ENCODE data around the gene KCNAB2.

The KCNAB2 gene

GRCh38 chr1:6085666-6086065 is 40.0 kb downstream of the KCNAB2 start:
- no peak for DNase-seq

DNA sequence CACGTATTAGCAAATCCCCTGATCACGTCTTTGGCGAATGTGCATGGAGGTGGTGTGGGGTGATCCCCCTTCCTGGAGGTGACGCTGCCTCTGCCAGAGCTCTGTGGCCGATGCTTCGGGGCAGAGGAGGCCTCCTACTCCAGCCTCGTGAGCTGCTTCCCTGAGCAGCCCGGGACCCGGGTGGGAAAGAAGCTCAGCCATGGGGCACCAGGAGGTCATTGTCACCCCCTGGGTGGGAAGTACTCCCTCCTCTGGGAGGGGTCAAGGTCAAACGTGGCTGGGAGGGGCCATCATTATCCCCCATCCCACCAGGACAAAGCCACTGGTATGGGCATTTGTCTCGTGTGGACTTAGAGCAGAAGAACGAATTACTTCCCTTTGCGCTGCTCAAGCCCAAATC is 40.7 kb downstream of the KCNAB2 start:
- no peak for DNase-seq

DNA sequence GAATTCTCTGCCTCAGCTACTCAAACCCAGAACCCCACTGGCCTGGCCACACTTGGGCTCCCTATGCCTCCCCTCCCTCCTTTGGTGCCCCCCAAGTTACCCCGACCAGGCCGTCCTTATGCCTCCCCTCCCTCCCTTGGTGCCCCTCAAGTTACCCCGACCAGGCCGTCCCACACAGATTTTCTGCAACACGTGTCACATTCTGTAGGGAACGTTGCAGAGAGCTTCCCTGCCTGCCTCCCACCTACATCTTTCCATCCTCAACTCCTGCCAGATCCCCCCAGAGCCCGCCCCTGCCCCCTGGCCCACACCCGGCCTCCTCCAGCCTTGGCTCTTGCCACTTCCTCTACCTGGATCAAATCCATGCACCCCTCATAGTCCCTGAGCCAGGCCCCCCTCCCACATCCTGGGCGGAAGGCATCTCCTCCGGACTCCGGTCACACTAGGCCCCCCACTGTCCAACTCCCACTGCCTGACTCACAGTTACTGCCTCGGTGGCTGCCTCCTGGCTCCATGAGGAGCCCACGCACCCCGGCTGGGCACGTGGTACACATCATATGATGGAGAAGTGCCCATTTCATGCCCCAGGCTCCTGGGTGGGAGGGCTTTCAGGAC is 41.2 kb downstream of the KCNAB2 start:
- no peak for DNase-seq

DNA sequence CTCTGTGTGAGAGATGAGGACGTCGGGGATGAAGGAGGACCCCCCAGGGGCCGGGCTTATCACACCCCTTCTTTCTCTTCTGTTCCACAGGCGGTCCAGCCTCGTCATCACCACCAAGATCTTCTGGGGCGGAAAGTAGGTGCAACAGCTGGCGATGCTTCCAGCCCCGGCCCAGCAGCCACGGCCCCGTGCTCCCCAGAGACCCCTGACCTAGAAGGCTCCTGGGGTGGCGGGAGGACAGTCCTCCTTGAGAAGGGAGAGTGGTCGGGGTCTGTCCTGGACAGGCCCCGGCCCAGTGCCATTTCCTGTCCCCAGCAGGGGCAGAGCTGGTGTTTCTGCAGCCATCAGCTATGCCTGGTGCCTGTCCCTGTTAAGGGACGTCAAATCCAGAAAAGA is 41.7 kb downstream of the KCNAB2 start:
- no peak for DNase-seq

DNA sequence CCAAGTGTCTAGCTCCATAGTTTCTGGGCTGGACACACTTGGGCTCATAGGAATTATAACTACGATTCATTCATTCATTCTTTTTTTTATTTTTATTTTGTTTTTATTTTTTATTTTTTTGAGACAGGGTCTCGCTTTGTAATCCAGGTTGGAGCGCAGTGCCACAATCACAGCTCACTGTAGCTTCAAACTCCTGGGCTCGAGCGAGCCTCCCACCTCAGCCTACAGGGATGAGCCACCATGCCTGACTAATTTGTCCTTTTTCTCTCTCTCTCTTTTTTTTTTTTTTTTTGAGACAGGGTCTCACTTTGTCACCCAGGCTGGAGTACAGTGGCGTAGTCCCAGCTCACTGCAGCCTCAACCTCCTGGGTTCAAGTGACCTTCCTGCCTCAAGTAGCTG is 42.3 kb downstream of the KCNAB2 start:
- no peak for DNase-seq

DNA sequence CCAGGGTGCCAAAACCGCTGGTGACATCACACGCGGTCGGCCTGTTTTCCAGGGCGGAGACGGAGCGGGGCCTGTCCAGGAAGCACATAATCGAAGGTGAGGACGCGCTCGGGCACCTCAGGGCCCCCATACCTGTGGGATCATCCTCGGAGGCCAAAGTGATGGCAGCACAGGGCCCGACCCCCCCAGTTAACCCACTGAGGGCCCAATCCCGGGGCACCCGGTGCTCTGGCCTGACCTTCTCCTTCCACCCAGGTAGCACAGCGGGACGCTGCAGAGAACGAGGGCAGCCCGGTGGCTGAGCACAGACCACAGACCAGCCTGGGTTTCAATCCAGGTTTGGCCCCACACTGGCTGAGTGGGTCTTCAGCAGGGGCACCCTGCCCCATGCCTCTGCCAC is 43.3 kb downstream of the KCNAB2 start:
- no peak for DNase-seq

GRCh38 chr1:6090288-6090687 is 44.6 kb downstream of the KCNAB2 start:
- DNase-seq = no peak

GRCh38 chr1:6090996-6091822 is 45.5 kb downstream of the KCNAB2 start:
- no peak for DNase-seq

DNA sequence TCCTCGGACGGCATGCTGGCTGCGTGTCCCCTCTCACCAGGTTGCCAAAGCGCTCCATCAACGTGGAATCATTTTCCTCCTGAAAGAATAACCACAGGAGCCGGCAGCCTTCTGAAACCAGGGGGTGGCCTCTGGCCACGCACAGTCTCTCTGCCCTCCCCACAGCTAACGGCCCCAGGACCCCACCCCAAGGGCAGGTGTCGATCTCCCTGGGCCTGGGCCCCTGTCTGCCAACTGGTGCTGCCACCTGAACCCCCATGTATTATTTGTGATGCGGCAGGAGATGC is 46.1 kb downstream of the KCNAB2 start:
- DNase-seq = no peak

DNA sequence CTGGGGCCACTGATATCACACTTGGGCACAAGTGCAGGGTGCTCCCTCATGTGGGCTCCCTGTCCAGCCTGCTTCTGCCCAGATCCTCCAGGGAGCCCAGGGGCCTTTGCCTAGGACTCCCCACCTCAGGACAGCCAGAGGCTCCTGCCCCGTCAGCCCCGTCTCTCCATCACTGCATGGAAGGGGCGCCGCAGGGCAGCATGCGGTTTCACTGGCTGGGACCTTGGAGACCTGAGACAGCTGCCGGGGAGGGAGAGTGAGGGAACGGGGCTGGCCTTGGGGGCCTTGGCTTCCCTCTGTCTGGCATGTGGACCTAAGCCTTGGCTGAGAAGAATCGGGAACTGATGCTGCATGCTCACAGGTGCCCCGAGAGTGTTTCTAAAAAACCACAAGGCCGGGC is 46.5 kb downstream of the KCNAB2 start:
- DNase-seq = no peak

DNA sequence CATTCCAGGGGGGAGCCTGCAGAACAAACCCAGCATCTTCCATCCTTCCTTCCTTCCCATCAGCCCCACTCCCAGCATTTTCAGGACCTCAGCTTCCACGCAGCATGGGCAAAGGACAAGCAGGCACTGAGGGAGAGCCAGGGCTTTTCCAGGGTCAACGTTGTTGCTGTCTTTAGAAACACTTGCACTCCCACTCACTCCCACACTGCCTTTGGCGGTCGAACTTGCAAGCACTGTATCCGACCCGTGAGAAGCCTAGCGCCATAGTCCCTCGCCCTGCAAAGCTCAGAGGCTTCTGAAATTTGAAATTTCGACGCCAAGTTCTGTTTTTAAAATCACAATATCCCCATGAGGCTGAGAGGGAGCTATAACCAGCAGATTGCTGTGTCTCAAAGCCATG is 47.4 kb downstream of the KCNAB2 start:
- no peak for DNase-seq

GRCh38 chr1:6093611-6094010 is 47.9 kb downstream of the KCNAB2 start:
- DNase-seq = no peak

GRCh38 chr1:6094246-6094645 is 48.6 kb downstream of the KCNAB2 start:
- no peak for DNase-seq

GRCh38 chr1:6094801-6095505 is 49.3 kb downstream of the KCNAB2 start:
- DNase-seq = no peak

- DNase-seq = no peak
Observed at GRCh38 chr1:6095511-6096242, 50.0 kb downstream of the KCNAB2 start.

- DNase-seq = no peak
Observed at GRCh38 chr1:6096243-6097116, 50.8 kb downstream of the KCNAB2 start.

DNA sequence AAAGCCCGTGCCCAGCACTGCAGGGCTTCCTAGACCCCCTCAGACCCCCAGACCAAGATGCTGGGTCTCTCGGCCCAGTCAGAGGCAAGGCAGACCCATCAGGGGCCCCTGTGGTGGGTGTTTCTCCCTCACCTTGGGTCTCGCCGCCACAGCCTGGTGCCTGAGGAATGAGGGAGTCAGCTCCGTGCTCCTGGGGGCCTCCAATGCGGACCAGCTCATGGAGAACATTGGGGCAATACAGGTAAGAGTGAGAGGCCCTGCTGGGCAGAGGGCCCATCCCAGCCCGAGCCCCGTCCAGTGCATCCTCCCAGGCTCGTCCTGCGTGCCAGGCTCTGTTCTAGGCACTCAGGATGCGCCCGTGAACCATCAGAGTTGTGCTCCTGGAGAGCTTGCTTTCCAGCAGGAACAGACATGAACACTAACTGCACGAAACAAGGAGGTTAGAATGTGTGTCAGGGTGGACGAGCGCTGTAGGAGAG is 51.5 kb downstream of the KCNAB2 start:
- DNase-seq = no peak

DNA sequence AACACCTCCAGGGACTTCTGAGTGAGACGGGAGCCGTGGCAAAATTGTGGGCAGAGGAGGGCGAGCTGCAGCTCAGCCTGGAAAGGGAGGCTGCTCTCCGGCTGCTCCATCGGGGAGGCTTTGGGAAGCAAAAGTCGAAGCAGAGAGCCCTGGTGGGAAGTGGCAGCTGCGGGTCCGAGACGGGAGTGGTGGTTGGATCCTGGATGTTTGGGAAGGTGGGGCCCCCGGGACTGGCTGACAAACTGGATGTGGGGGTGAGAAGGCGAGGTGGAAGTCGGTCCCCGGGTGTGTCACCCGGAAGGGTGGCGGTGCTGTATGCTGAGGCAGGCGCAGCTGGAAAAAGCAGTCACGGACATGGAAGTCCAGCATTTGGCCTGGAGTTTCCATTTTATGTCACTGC is 52.1 kb downstream of the KCNAB2 start:
- DNase-seq = no peak

GRCh38 chr1:6098303-6099215 is 52.9 kb downstream of the KCNAB2 start:
- no peak for DNase-seq

DNA sequence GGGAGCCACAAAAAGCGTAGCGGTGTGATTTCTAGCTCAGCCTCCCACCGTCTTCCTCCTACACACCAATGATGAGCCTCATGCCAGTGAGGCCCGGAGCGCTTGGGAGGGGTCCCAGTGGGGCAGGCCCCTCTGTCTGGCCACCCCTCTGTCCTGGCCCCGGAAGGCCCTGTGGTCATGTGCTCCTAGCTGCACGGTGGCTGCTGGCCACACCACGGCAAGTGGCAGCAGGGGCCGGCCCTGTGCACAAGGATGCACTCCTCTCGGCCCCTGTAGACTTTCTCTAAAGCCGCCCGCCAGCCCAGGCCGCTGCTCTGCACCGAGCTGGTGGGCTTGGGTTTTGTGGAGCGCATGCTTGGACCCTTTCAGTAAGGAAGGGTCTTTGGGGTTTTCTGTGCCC is 53.6 kb downstream of the KCNAB2 start:
- DNase-seq = no peak
